Measurements from ENCODE around the gene NPIPA1. TPM values are rescaled to one million over a fixed set of nuclear protein-coding genes. Genes with fewer than 3 reads are reported as not detected.

NPIPA1 gene
- total and polyA plus RNA-seq, 2 donors from 2014 or later: 26.7 to 79.3 TPM

- Histone ChIP-seq H3K4me3 (ENCODE audit: low read length in 3 of 3) (no peak overlapping the region), H3K27me3 (ENCODE audit: control insufficient read depth, insufficient read depth, low read length) (no peaks in the 10 kb centered on the region), H3K9ac (ENCODE audit: low read length in 3 of 3) (no peak overlapping the region), H3K36me3 (ENCODE audit: control insufficient read depth in 2 of 3, insufficient read depth in 3 of 3, low read length in 3 of 3) (no peaks in the 10 kb centered on the region), H3K4me1 (ENCODE audit: control insufficient read depth in 2 of 3, insufficient read depth in 2 of 3, low read depth in 1 of 3, low read length in 3 of 3) (peaks cover 0 to 2% (median 0%) of the 10 kb centered on the region in 3 donors), H3K9me3 (ENCODE audit: control insufficient read depth in 2 of 3, insufficient read depth in 1 of 3, low read length in 3 of 3) (no peaks in the 10 kb centered on the region), H3K27ac (ENCODE audit: low read depth in 2 of 2, low read length in 2 of 2) (no peak overlapping the region)
- TF ChIP-seq, protein P1, sequence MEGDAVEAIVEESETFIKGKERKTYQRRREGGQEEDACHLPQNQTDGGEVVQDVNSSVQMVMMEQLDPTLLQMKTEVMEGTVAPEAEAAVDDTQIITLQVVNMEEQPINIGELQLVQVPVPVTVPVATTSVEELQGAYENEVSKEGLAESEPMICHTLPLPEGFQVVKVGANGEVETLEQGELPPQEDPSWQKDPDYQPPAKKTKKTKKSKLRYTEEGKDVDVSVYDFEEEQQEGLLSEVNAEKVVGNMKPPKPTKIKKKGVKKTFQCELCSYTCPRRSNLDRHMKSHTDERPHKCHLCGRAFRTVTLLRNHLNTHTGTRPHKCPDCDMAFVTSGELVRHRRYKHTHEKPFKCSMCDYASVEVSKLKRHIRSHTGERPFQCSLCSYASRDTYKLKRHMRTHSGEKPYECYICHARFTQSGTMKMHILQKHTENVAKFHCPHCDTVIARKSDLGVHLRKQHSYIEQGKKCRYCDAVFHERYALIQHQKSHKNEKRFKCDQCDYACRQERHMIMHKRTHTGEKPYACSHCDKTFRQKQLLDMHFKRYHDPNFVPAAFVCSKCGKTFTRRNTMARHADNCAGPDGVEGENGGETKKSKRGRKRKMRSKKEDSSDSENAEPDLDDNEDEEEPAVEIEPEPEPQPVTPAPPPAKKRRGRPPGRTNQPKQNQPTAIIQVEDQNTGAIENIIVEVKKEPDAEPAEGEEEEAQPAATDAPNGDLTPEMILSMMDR (IDR thresholded peaks at IDR 0.05; ENCODE audit: borderline replicate concordance, extremely low read depth, insufficient read depth): no peak
- FAIRE-seq (no peak), DNase-seq (no peak)
- intact Hi-C loops (cut with DNase I): no loop called here
Observed at GRCh38 chr16:14958323-14958600, 21.0 kb downstream of the NPIPA1 start.

GRCh38 chr16:14958970-14959369, 21.7 kb downstream of the NPIPA1 start:
- TF ChIP-seq, protein P1 (IDR thresholded peaks at IDR 0.05; ENCODE audit: borderline replicate concordance, extremely low read depth, insufficient read depth): no peak
- intact Hi-C loops (cut with DNase I): no loop called here
- Histone ChIP-seq H3K27ac (ENCODE audit: low read depth in 2 of 2, low read length in 2 of 2) (no peak overlapping the region), H3K9ac (ENCODE audit: low read length in 3 of 3) (no peak overlapping the region), H3K4me3 (ENCODE audit: low read length in 3 of 3) (no peak overlapping the region), H3K4me1 (ENCODE audit: control insufficient read depth in 2 of 3, insufficient read depth in 2 of 3, low read depth in 1 of 3, low read length in 3 of 3) (peaks cover 0 to 2% (median 0%) of the 10 kb centered on the region in 3 donors), H3K36me3 (ENCODE audit: control insufficient read depth in 2 of 3, insufficient read depth in 3 of 3, low read length in 3 of 3) (no peaks in the 10 kb centered on the region), H3K9me3 (ENCODE audit: control insufficient read depth in 2 of 3, insufficient read depth in 1 of 3, low read length in 3 of 3) (no peaks in the 10 kb centered on the region), H3K27me3 (ENCODE audit: control insufficient read depth, insufficient read depth, low read length) (no peaks in the 10 kb centered on the region)
- peak in 1 of 5 donors; percentile 18 for DNase-seq
- FAIRE-seq: no peak

DNA sequence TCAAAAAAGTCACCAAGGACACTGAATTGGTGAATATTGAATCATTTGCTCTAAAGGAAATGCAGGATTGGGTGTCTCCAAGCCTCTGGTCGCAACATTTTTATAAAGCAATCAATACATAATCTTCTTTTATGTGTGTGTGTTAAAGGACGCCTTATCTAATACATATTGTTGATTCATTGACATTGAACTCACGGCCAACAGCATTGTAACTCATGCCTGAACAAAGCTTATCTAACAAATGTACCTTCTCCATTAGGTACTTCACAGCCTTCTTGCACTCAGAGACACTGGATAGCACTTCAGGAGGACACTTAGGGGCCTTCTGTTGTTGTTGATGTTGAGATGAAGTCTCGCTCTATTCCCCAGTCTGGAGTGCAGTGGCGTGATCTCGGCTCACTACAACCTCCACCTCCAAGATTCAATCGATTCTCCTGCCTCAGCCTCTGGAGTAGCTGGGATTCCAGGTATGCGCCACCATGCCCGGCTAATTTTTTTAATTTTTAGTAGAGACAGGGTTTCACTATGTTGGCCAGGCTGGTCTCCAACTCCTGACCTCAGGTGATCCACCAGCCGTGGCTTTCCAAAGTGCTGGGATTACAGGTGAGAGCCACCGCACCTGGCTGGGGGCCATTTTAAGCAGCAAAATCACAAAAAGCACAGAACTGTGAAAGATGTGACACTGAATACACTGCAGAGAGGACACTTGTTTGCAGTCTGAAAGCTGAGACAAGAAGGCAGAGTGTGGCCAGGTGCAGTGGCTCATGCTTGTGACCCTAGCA, 24.4 kb downstream of the NPIPA1 start:
- DNase-seq: peak in 1 of 5 donors; percentile 31
- Histone ChIP-seq H3K27me3 (ENCODE audit: control insufficient read depth, insufficient read depth, low read length) (no peaks in the 10 kb centered on the region), H3K4me3 (ENCODE audit: low read length in 3 of 3) (no peak overlapping the region), H3K9me3 (ENCODE audit: control insufficient read depth in 2 of 3, insufficient read depth in 1 of 3, low read length in 3 of 3) (no peaks in the 10 kb centered on the region), H3K9ac (ENCODE audit: low read length in 3 of 3) (no peak overlapping the region), H3K36me3 (ENCODE audit: control insufficient read depth in 2 of 3, insufficient read depth in 3 of 3, low read length in 3 of 3) (no peaks in the 10 kb centered on the region), H3K4me1 (ENCODE audit: control insufficient read depth in 2 of 3, insufficient read depth in 2 of 3, low read depth in 1 of 3, low read length in 3 of 3) (peaks cover 0 to 2% (median 0%) of the 10 kb centered on the region in 3 donors), H3K27ac (ENCODE audit: low read depth in 2 of 2, low read length in 2 of 2) (no peak overlapping the region)
- intact Hi-C loops (cut with DNase I): no loop called here
- TF ChIP-seq, protein P1 (IDR thresholded peaks at IDR 0.05; ENCODE audit: borderline replicate concordance, extremely low read depth, insufficient read depth): no peak
- FAIRE-seq: no peak
